Adrenal gland (tissue), 12 donors: ENCODE measurements around the gene NAA38. TPM values are rescaled to one million over a fixed set of nuclear protein-coding genes. Genes with fewer than 3 reads are reported as not detected.
A peak's percentile ranks its signal among the peaks of the same experiment; 100 is the strongest.
"Not testable (repeated sequence)": the region's sequence is repeated elsewhere in the genome, so short reads cannot be mapped to it uniquely, and the experiment has no call there.

Source experiments
- DNase-seq, 7 donors: peaks; one replicate each; pipeline ENCODE4 v3.0.0-alpha.2; 2019 to 2020
- H3K27ac ChIP-seq, 5 donors: fragments of 200-600 bp; sonication (generic) in 4 of 5; 1 replicate in 3 of 5; 2 replicates in 2 of 5; pipeline versions ENCODE4 v1.5.1 to v1.8.0; 2016 to 2020; ENCODE audit warnings: mild to moderate bottlenecking in 1 of 5
- H3K27me3 ChIP-seq: fragments of 200-600 bp; 2 replicates; pipeline ENCODE4 v1.8.0; 2021
- H3K36me3 ChIP-seq, 2 donors: fragments of 200-600 bp; replicated peaks in 1 of 2; 1 replicate in 1 of 2; 2 replicates in 1 of 2; pipeline versions ENCODE4 v1.5.1 to v1.8.0; 2018 to 2022
- H3K4me1 ChIP-seq, 2 donors: fragments of 200-600 bp; replicated peaks in 1 of 2; 1 replicate in 1 of 2; 2 replicates in 1 of 2; pipeline versions ENCODE4 v1.5.1 to v1.8.0; 2018 to 2021
- H3K4me3 ChIP-seq, 4 donors: fragments of 200-600 bp; sonication (generic) in 3 of 4; one replicate each; pipeline ENCODE4 v1.5.1; 2016 to 2018
- H3K9me3 ChIP-seq, 3 donors: fragments of 200-600 bp; sonication (generic) in 1 of 3; replicated peaks in 1 of 3; 1 replicate in 2 of 3; 2 replicates in 1 of 3; pipeline versions ENCODE4 v1.5.1 to v1.8.0; 2016 to 2021
- POLR2A ChIP-seq, 2 donors: fragments of 450-650 bp; IDR thresholded peaks; one replicate each; pipeline ENCODE4 v1.6.1; 2017; ENCODE audit warnings: antibody characterized with exemption in 2 of 2, mild to moderate bottlenecking in 2 of 2, moderate library complexity in 1 of 2
- WGBS, 4 donors: extraction: QIAGEN DNeasy Blood & Tissue Kit in 2 of 4; methylation state at CpG; one replicate each; pipeline versions ENCODE4 v1.1.5 to v1.1.7; 2013 to 2017; 5-methylcytosine and 5-hydroxymethylcytosine counted together
- intact Hi-C, 2 donors: fragments of 100-400 bp; cut with DNase I; formaldehyde crosslinking; loops; one replicate each; pipeline versions ENCODE4 v1.14.1 to v1.15.0; 2022 to 2023
- polyA plus RNA-seq, 3 donors: library from polyadenylated mRNA; stranded (reverse); fragments of 200-250 nt in 2 of 3; fragments of 350-450 nt in 1 of 3; fragmentation: Illumina TruSeq in 1 of 3; extraction: RNeasy Lipid Tissue Mini Kit (QIAGEN cat#74804) in 1 of 3; gene quantifications; one replicate each; pipeline ENCODE4 v1.2.3, GENCODE V29; 2013 to 2014
- small RNA-seq, 2 donors: library from RNA; depleted of rRNA; stranded (forward); fragments of <200 nt; gene quantifications; one replicate each; pipeline ENCODE3, GENCODE V24; 2016
- total RNA-seq, 9 donors: library from RNA; depleted of rRNA in 4 of 9; stranded (reverse); fragments of >200 nt in 4 of 9; fragments of 120-200 nt in 1 of 9; fragmentation: NEBNext Ultra II Directional in 1 of 9; extraction: Animal tissue kit (Norgen Biotek cat#: 25700) in 1 of 9; gene quantifications; one replicate each; pipeline versions ENCODE4 v1.1.0 to v1.2.4, GENCODE V29; 2013 to 2023
- TF ChIP-seq, protein P1 (sequence below), 6 experiments: fragments of 450-650 bp in 4 of 6; fragments of 200-600 bp in 2 of 6; sonication (generic) in 1 of 6; IDR thresholded peaks; 1 replicate in 5 of 6; 2 replicates in 1 of 6; pipeline versions ENCODE4 v1.5.1 to v1.8.0; 2016 to 2021; ENCODE audit warnings: antibody characterized with exemption in 6 of 6, mild to moderate bottlenecking in 2 of 6, moderate library complexity in 1 of 6
- donor health status: healthy with polysubstance abuse.
- donor health status: Bipolar disorder and iron deficiency.
- donor health status: DM: yes; HTN: yes; CAD: no.
- donor health status: DM: no; HTN: no; CAD: no.
- donor health status: DM: no; HTN: no; CAD: no.
- donor health status: DM: yes; HTN: yes; CAD: no.

Gene NAA38
- total and polyA plus RNA-seq, 12 donors = 34.5 to 424 (median 128) TPM

DNA sequence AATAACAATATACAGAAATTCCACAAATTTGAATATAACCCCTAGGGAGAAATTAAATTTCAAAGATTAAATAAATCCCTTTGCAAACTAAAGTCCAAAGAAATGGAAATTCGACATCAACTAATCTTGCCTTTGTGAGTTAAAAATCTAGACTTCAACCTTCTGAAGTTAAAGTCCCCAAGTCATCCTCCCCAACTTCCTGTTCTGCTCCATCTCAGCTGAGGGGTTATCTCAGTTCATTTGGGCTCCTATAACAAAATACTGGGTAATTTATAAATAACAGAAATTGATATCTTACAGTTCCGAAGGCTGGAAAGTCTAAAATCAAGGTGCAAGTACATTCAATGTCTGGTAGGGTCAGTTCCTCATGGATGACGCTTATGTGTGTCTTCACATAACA lies 46.1 kb downstream of the NAA38 start:
- H3K4me1 ChIP-seq = no peaks in the 10 kb centered on the region
- no peak for DNase-seq
- TF ChIP-seq, protein P1, sequence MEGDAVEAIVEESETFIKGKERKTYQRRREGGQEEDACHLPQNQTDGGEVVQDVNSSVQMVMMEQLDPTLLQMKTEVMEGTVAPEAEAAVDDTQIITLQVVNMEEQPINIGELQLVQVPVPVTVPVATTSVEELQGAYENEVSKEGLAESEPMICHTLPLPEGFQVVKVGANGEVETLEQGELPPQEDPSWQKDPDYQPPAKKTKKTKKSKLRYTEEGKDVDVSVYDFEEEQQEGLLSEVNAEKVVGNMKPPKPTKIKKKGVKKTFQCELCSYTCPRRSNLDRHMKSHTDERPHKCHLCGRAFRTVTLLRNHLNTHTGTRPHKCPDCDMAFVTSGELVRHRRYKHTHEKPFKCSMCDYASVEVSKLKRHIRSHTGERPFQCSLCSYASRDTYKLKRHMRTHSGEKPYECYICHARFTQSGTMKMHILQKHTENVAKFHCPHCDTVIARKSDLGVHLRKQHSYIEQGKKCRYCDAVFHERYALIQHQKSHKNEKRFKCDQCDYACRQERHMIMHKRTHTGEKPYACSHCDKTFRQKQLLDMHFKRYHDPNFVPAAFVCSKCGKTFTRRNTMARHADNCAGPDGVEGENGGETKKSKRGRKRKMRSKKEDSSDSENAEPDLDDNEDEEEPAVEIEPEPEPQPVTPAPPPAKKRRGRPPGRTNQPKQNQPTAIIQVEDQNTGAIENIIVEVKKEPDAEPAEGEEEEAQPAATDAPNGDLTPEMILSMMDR (IDR thresholded peaks at IDR 0.05) = no peak
- TF ChIP-seq POLR2A (IDR thresholded peaks at IDR 0.05) = no peak
- peaks cover 7% of the 10 kb centered on the region for H3K27me3 ChIP-seq
- H3K36me3 ChIP-seq = no peaks in the 10 kb centered on the region
- no peak overlapping the region for H3K4me3 ChIP-seq
- no peaks in the 10 kb centered on the region for H3K9me3 ChIP-seq
- 72 to 77% (median 77%) methylated on average over 3 of the region's 3 CpGs for WGBS, 4 donors
- no peak overlapping the region for H3K27ac ChIP-seq
- intact Hi-C loops = loop anchor here in 1 of 2 donors (10.0 kb wide), 1 partner anchor 184 kb away; no protein-coding TSS in a partner anchor

DNA sequence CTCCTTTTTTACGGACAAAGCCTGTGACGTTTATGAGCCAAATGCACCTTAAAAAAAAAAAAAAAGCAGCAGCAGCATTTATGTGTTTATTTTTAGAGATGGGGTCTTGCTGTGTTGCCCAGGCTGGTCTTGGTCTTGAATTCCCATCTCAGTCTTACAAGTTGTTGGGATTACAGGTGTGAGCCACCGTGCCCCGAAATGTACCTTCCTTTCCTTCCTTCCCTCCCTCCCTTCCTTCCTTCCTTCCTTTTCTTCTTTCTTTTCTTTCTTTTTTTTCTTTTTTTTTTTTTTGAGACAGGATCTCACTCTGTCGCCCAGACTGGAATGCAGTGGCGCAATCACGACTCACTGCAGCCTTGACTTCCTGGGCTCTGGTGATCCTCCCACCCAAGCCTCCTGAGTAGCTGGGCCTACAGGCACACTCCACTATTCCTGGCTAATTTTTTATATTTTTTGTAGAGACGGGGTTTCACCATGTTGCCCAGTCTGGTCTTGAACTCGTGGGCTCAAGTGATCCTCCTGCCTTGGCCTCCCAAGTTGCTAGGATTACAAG lies 47.5 kb downstream of the NAA38 start:
- H3K27me3 ChIP-seq, H3K36me3 ChIP-seq, H3K4me3 ChIP-seq, H3K9me3 ChIP-seq, H3K27ac ChIP-seq, H3K4me1 ChIP-seq: not testable (repeated sequence)
- peak in 1 of 7 donors; percentile 15 for DNase-seq
- WGBS, 4 donors = 63 to 78% (median 69%) methylated on average over 9 of the region's 9 CpGs
- intact Hi-C loops = loop anchor here in 1 of 2 donors (10.0 kb wide), 1 partner anchor 185 kb away; no protein-coding TSS in a partner anchor

DNA sequence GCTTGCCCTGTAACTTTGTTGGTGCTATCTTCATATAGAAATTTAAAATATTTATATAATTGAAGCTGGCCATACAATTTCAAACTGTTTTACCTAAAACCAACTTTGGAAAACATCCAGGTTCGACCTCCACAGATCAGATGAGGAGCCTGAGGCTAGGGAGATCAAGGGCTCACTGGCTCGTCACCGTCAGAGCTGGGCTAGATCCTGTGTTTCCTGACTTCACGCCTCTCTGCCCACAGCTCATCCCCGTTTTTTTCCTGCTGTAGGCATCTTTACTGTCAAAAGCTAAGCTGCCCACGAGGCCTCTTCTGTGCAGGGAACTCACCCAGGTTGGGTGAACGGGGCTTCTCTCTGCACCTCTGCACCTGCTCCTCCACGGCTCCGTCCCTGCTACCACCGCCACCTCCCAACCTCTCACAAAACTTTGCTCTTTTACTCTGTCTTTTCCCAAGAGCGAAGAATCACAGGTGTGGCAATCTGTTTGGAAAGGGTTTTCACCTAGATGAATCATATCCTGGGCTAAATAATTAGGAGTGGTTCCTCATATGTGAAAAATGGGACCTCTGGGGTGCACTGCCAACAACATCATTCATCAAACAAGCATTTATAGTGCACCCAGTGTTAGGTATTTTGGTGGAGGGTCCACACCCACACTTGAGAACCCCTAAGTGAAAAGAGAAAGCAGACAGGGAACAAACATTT lies 48.1 kb downstream of the NAA38 start:
- H3K27me3 ChIP-seq = peaks cover 7% of the 10 kb centered on the region
- WGBS, 4 donors = 66 to 77% (median 74%) methylated on average over 11 of the region's 11 CpGs
- TF ChIP-seq, protein P1 (IDR thresholded peaks at IDR 0.05) = no peak
- no peak for TF ChIP-seq POLR2A (IDR thresholded peaks at IDR 0.05)

DNA sequence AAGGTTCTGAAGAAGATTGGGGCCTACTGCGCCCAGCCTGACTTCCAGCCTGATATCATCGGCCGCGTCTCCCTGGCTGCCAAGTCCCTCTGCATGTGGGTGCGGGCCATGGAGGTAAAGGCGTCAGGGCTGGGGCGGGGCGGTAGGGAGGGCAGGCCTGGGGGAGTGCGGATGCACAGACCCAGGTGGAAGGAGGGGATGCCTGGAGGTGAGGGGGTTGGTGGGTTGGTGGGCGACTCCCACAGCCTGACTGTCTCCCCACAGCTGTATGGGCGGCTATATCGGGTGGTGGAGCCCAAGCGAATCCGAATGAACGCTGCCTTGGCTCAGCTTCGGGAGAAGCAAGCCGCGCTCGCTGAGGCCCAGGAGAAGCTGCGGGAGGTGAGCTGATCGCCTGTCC lies 50.2 kb downstream of the NAA38 start:
- no peak for DNase-seq
- Histone ChIP-seq H3K4me1 (no peaks in the 10 kb centered on the region), H3K4me3 (no peak overlapping the region), H3K27ac (no peak overlapping the region), H3K36me3 (no peaks in the 10 kb centered on the region), H3K27me3 (peaks cover 7% of the 10 kb centered on the region), H3K9me3 (no peaks in the 10 kb centered on the region)
- 87 to 92% (median 90%) methylated on average over 18 to 21 of the region's 21 CpGs for WGBS, 4 donors
- TF ChIP-seq, protein P1 (IDR thresholded peaks at IDR 0.05) = no peak
- TF ChIP-seq POLR2A (IDR thresholded peaks at IDR 0.05) = no peak
- intact Hi-C loops = no loop called here

More for the DNA sequence above, 48.1 kb downstream of the NAA38 start:
- Histone ChIP-seq H3K4me3 (no peak overlapping the region), H3K4me1 (no peaks in the 10 kb centered on the region), H3K27ac (no peak overlapping the region), H3K36me3 (no peaks in the 10 kb centered on the region), H3K9me3 (no peaks in the 10 kb centered on the region)
- no peak for DNase-seq
- intact Hi-C loops = no loop called here

Small RNAs within 50 kb of the gene (small RNA-seq; reads per million reads assigned to genes)
- gene SCARNA21 = 0.50 to 0.83 reads per million in 2 donors

Other genes with a start within 250 kb of the NAA38 start
- gene FXR2, start 242.7 kb downstream of the NAA38 start, total RNA-seq = 10 to 100 TPM; 35.6 to 68.6 (median 45.5) TPM
- gene FXR2, start 242.7 kb downstream of the NAA38 start, polyA plus RNA-seq = 10 to 100 TPM; 42.2 to 73.1 (median 42.4) TPM
- gene SAT2, start 229.7 kb downstream of the NAA38 start, total RNA-seq = 100 to 1,000 TPM; 165 to 403 (median 233) TPM
- 100 to 1,000 TPM; 190 to 700 (median 511) TPM for gene SAT2, start 229.7 kb downstream of the NAA38 start, polyA plus RNA-seq
- 1 to 10 TPM in 8 of 9 donors, under 1 TPM in 1; 0.30 to 2.9 (median 1.9) TPM for gene SHBG, start 227.4 kb downstream of the NAA38 start, total RNA-seq
- gene SHBG, start 227.4 kb downstream of the NAA38 start, polyA plus RNA-seq = 1 to 10 TPM; 1.2 to 3.8 (median 2.0) TPM
- gene ATP1B2, start 206.6 kb downstream of the NAA38 start, total RNA-seq = 10 to 100 TPM in 5 of 9 donors, 1 to 10 TPM in 4; 1.2 to 32.6 (median 14.5) TPM
- 1 to 10 TPM; 7.9 to 9.2 (median 8.5) TPM for gene ATP1B2, start 206.6 kb downstream of the NAA38 start, polyA plus RNA-seq
- 10 to 100 TPM in 8 of 9 donors, 1 to 10 TPM in 1; 9.7 to 85.9 (median 28.3) TPM for gene TP53, start 170.1 kb downstream of the NAA38 start, total RNA-seq
- gene TP53, start 170.1 kb downstream of the NAA38 start, polyA plus RNA-seq = 10 to 100 TPM; 13.4 to 19.9 (median 17.4) TPM
- gene WRAP53, start 169.1 kb downstream of the NAA38 start, total RNA-seq = 10 to 100 TPM in 1 of 9 donors, 1 to 10 TPM in 8; 3.4 to 15.3 (median 6.7) TPM
- gene WRAP53, start 169.1 kb downstream of the NAA38 start, polyA plus RNA-seq = 10 to 100 TPM in 2 of 3 donors, 1 to 10 TPM in 1; 4.5 to 31.0 (median 21.1) TPM
- 1 to 10 TPM in 5 of 9 donors, under 1 TPM in 3, not detected in 1; 0.26 to 1.5 (median 1.1) TPM for gene EFNB3, start 152.4 kb downstream of the NAA38 start, total RNA-seq
- gene EFNB3, start 152.4 kb downstream of the NAA38 start, polyA plus RNA-seq = 1 to 10 TPM in 2 of 3 donors, under 1 TPM in 1; 0.61 to 4.3 (median 1.2) TPM
- gene DNAH2, start 139.8 kb downstream of the NAA38 start, total RNA-seq = under 1 TPM; 0.04 to 0.26 (median 0.11) TPM
- gene DNAH2, start 139.8 kb downstream of the NAA38 start, polyA plus RNA-seq = under 1 TPM; 0.02 to 0.08 (median 0.07) TPM
- 10 to 100 TPM in 5 of 9 donors, 1 to 10 TPM in 4; 3.1 to 31.2 (median 11.8) TPM for gene KDM6B, start 23.3 kb downstream of the NAA38 start, total RNA-seq
- 10 to 100 TPM in 2 of 3 donors, 1 to 10 TPM in 1; 2.2 to 35.9 (median 10.6) TPM for gene KDM6B, start 23.3 kb downstream of the NAA38 start, polyA plus RNA-seq
- gene TMEM88, start 2.5 kb downstream of the NAA38 start, total RNA-seq = 10 to 100 TPM; 14.9 to 52.8 (median 24.0) TPM
- 100 to 1,000 TPM in 1 of 3 donors, 10 to 100 TPM in 1, 1 to 10 TPM in 1; 7.9 to 107 (median 70.9) TPM for gene TMEM88, start 2.5 kb downstream of the NAA38 start, polyA plus RNA-seq
- gene CYB5D1, start 444 bp upstream of the NAA38 start, total RNA-seq = 10 to 100 TPM in 8 of 9 donors, 1 to 10 TPM in 1; 9.1 to 24.4 (median 17.6) TPM
- 10 to 100 TPM in 2 of 3 donors, 1 to 10 TPM in 1; 6.5 to 36.8 (median 10.2) TPM for gene CYB5D1, start 444 bp upstream of the NAA38 start, polyA plus RNA-seq
- 100 to 1,000 TPM in 2 of 9 donors, 10 to 100 TPM in 7; 53.1 to 123 (median 90.9) TPM for gene CHD3, start 31.2 kb upstream of the NAA38 start, total RNA-seq
- 100 to 1,000 TPM in 2 of 3 donors, 10 to 100 TPM in 1; 43.8 to 326 (median 104) TPM for gene CHD3, start 31.2 kb upstream of the NAA38 start, polyA plus RNA-seq
- 10 to 100 TPM in 1 of 9 donors, 1 to 10 TPM in 8; 1.1 to 17.3 (median 2.9) TPM for gene RNF227, start 58.7 kb upstream of the NAA38 start, total RNA-seq
- 1 to 10 TPM; 1.7 to 5.2 (median 3.3) TPM for gene RNF227, start 58.7 kb upstream of the NAA38 start, polyA plus RNA-seq
- gene KCNAB3, start 72.3 kb upstream of the NAA38 start, total RNA-seq = 1 to 10 TPM in 2 of 9 donors, under 1 TPM in 5, not detected in 2; 0.12 to 1.9 (median 0.41) TPM
- 1 to 10 TPM in 2 of 3 donors, under 1 TPM in 1; 0.27 to 4.2 (median 3.4) TPM for gene KCNAB3, start 72.3 kb upstream of the NAA38 start, polyA plus RNA-seq
- 100 to 1,000 TPM in 4 of 9 donors, 10 to 100 TPM in 5; 32.2 to 161 (median 86.0) TPM for gene TRAPPC1, start 74.4 kb upstream of the NAA38 start, total RNA-seq
- gene TRAPPC1, start 74.4 kb upstream of the NAA38 start, polyA plus RNA-seq = 100 to 1,000 TPM; 131 to 220 (median 166) TPM
- gene CNTROB, start 74.6 kb upstream of the NAA38 start, total RNA-seq = 10 to 100 TPM; 11.8 to 27.1 (median 18.4) TPM
- 10 to 100 TPM; 14.8 to 85.2 (median 48.1) TPM for gene CNTROB, start 74.6 kb upstream of the NAA38 start, polyA plus RNA-seq
- gene GUCY2D, start 145.1 kb upstream of the NAA38 start, total RNA-seq = not detected
- gene GUCY2D, start 145.1 kb upstream of the NAA38 start, polyA plus RNA-seq = not detected
- gene ALOX15B, start 181.5 kb upstream of the NAA38 start, total RNA-seq = 1 to 10 TPM in 8 of 9 donors, not detected in 1; 2.0 to 9.8 (median 4.6) TPM
- gene ALOX15B, start 181.5 kb upstream of the NAA38 start, polyA plus RNA-seq = 1 to 10 TPM; 1.1 to 5.8 (median 2.0) TPM
- gene ALOX12B, start 230.2 kb upstream of the NAA38 start, total RNA-seq = not detected
- gene ALOX12B, start 230.2 kb upstream of the NAA38 start, polyA plus RNA-seq = not detected